Upper lobe of left lung (tissue), 4 donors: Measurements from ENCODE around the gene PGLYRP4.

Source experiments
- EP300 ChIP-seq, 4 donors: sonication (generic); formaldehyde crosslinking; IDR thresholded peaks; one replicate each; pipeline ENCODE4 v1.5.1; 2017; ENCODE audit warnings: antibody characterized with exemption in 4 of 4, control low read depth in 2 of 4
- POLR2A ChIP-seq, 4 donors: fragments of 450-650 bp; IDR thresholded peaks; one replicate each; pipeline ENCODE4 v1.5.1; 2016 to 2017; ENCODE audit warnings: antibody characterized with exemption in 4 of 4, mild to moderate bottlenecking in 2 of 4
- POLR2AphosphoS5 ChIP-seq, 2 donors: sonication (generic); formaldehyde crosslinking; IDR thresholded peaks; one replicate each; pipeline ENCODE4 v1.5.1; 2017; ENCODE audit warnings: antibody characterized with exemption in 2 of 2
- TF ChIP-seq, protein P1 (sequence below), 6 experiments: fragments of 450-650 bp in 4 of 6; fragments of 200-600 bp in 2 of 6; sonication (generic) in 2 of 6; IDR thresholded peaks; one replicate each; pipeline ENCODE4 v1.5.1; 2016 to 2019; ENCODE audit warnings: antibody characterized with exemption in 6 of 6

DNA sequence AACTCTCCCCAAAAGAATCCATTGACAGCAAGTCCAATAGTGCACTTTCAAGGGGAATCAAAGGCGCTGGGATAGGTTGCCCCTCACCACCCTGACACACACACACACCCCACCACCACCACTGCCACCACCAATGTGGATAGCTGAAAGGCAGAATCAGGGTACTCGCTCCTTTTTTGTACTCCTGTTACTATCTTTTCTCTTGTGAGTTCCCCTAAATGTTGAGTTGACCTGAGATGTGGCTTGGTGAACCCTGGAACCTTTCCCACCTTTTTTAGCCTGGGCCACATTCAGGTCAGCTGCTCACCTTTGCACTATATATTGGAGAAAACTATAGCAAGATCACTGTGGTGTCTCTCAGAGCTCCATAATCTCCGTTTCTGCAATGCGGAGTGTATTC is 38.4 kb upstream of the PGLYRP4 start:
- TF ChIP-seq, protein P1, sequence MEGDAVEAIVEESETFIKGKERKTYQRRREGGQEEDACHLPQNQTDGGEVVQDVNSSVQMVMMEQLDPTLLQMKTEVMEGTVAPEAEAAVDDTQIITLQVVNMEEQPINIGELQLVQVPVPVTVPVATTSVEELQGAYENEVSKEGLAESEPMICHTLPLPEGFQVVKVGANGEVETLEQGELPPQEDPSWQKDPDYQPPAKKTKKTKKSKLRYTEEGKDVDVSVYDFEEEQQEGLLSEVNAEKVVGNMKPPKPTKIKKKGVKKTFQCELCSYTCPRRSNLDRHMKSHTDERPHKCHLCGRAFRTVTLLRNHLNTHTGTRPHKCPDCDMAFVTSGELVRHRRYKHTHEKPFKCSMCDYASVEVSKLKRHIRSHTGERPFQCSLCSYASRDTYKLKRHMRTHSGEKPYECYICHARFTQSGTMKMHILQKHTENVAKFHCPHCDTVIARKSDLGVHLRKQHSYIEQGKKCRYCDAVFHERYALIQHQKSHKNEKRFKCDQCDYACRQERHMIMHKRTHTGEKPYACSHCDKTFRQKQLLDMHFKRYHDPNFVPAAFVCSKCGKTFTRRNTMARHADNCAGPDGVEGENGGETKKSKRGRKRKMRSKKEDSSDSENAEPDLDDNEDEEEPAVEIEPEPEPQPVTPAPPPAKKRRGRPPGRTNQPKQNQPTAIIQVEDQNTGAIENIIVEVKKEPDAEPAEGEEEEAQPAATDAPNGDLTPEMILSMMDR (IDR thresholded peaks at IDR 0.05), result no peak
- TF ChIP-seq POLR2A (IDR thresholded peaks at IDR 0.05), result no peak
- TF ChIP-seq EP300 (IDR thresholded peaks at IDR 0.05), result no peak
- TF ChIP-seq POLR2AphosphoS5 (IDR thresholded peaks at IDR 0.05), result no peak
